HEK293T (cell line): ENCODE results near the gene CCDC157.

Experiments used
- CTCF ChIA-PET: fragments of 350-600 bp; formaldehyde crosslinking; extraction: SDS; loops from one replicate; lab custom pipeline; 2021; ENCODE audit warnings: antibody characterized with exemption, inconsistent platforms; lab: Yijun Ruan, JAX
- POLR2A ChIA-PET: fragments of 350-600 bp; formaldehyde crosslinking; extraction: SDS; loops from one replicate; lab custom pipeline; 2020; ENCODE audit warnings: antibody characterized with exemption, inconsistent platforms; lab: Yijun Ruan, JAX
- DNase-seq: peaks from one replicate; pipeline ENCODE4 v3.0.0; 2012; ENCODE audit warnings: mixed read lengths; ENCODE audit errors: extremely low spot score
- ARNT ChIP-seq: fragments of 450-650 bp; IDR thresholded peaks from 2 replicates; pipeline ENCODE4 v1.6.1; 2017; ENCODE audit warnings: mild to moderate bottlenecking
- BHLHE40 ChIP-seq: fragments of 450-650 bp; IDR thresholded peaks from 2 replicates; pipeline ENCODE4 v1.6.1; 2016; ENCODE audit warnings: mild to moderate bottlenecking, moderate library complexity, borderline replicate concordance
- CTBP1 ChIP-seq: fragments of 450-650 bp; IDR thresholded peaks from 2 replicates; pipeline ENCODE4 v1.6.1; 2016; ENCODE audit warnings: borderline replicate concordance
- ELF4 ChIP-seq: fragments of 450-650 bp; IDR thresholded peaks from 2 replicates; pipeline ENCODE4 v1.6.1; 2017; ENCODE audit warnings: antibody characterized with exemption
- FOXA1 ChIP-seq: fragments of 450-650 bp; IDR thresholded peaks from 2 replicates; pipeline ENCODE4 v1.6.1; 2016; ENCODE audit warnings: mild to moderate bottlenecking
- FOXK2 ChIP-seq: fragments of 450-650 bp; IDR thresholded peaks from 2 replicates; pipeline ENCODE4 v1.6.1; 2016; ENCODE audit warnings: mild to moderate bottlenecking
- FOXM1 ChIP-seq: fragments of 450-650 bp; IDR thresholded peaks from 2 replicates; pipeline ENCODE4 v1.6.1; 2017; ENCODE audit warnings: mild to moderate bottlenecking, borderline replicate concordance
- HDGF ChIP-seq: fragments of 450-650 bp; IDR thresholded peaks from 2 replicates; pipeline ENCODE4 v1.6.1; 2017; ENCODE audit warnings: antibody characterized with exemption, borderline replicate concordance
- L3MBTL2 ChIP-seq: fragments of 450-650 bp; conservative IDR thresholded peaks from 2 replicates; pipeline ENCODE4 v1.6.1; 2016; ENCODE audit warnings: mild to moderate bottlenecking
- LEF1 ChIP-seq: fragments of 450-650 bp; IDR thresholded peaks from 2 replicates; pipeline ENCODE4 v1.6.1; 2017; ENCODE audit warnings: mild to moderate bottlenecking, borderline replicate concordance
- NFRKB ChIP-seq: fragments of 450-650 bp; IDR thresholded peaks from 2 replicates; pipeline ENCODE4 v1.6.1; 2016; ENCODE audit warnings: mild to moderate bottlenecking, moderate library complexity
- SP1 ChIP-seq: fragments of 450-650 bp; IDR thresholded peaks from 2 replicates; pipeline ENCODE4 v1.6.1; 2017
- SUZ12 ChIP-seq: fragments of 450-650 bp; IDR thresholded peaks from 2 replicates; pipeline ENCODE4 v1.6.1; 2016; ENCODE audit warnings: mild to moderate bottlenecking
- TARDBP ChIP-seq: fragments of 450-650 bp; IDR thresholded peaks from 2 replicates; pipeline ENCODE4 v1.6.1; 2016
- ZNF384 ChIP-seq: fragments of 450-650 bp; IDR thresholded peaks from 2 replicates; pipeline ENCODE4 v1.6.1; 2016
- TF ChIP-seq, protein P1 (sequence below): fragments of 450-650 bp; IDR thresholded peaks from 2 replicates; pipeline ENCODE4 v1.6.1; 2016

Gene CCDC157

GRCh38 chr22:30310881-30311771 is 45.7 kb upstream of the CCDC157 start:
- CTCF ChIA-PET = interaction anchor here (1.0 kb wide), 1 partner anchor 10 kb away, joined by 3 read pairs; no protein-coding TSS in a partner anchor
- no peak for DNase-seq
- TF ChIP-seq NFRKB (no peak), SUZ12 (no peak), TARDBP (no peak), FOXA1 (no peak), LEF1 (no peak), ARNT (no peak), FOXM1 (no peak), FOXK2 (no peak), SP1 (no peak), HDGF (no peak), CTBP1 (no peak), L3MBTL2 (no peak), ZNF384 (no peak), ELF4 (no peak), BHLHE40 (no peak)
- TF ChIP-seq, protein P1, sequence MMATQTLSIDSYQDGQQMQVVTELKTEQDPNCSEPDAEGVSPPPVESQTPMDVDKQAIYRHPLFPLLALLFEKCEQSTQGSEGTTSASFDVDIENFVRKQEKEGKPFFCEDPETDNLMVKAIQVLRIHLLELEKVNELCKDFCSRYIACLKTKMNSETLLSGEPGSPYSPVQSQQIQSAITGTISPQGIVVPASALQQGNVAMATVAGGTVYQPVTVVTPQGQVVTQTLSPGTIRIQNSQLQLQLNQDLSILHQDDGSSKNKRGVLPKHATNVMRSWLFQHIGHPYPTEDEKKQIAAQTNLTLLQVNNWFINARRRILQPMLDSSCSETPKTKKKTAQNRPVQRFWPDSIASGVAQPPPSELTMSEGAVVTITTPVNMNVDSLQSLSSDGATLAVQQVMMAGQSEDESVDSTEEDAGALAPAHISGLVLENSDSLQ = no peak
- POLR2A ChIA-PET = interaction anchor here (1.1 kb wide), 1 partner anchor 23 kb away, joined by 3 read pairs; no protein-coding TSS in a partner anchor

- CTCF ChIA-PET = interaction anchor here (1.0 kb wide), 1 partner anchor 9 kb away, joined by 3 read pairs; no protein-coding TSS in a partner anchor
- no peak for DNase-seq
- POLR2A ChIA-PET = no interaction called here
- TF ChIP-seq ZNF384 (no peak), HDGF (no peak)
Measured at GRCh38 chr22:30312053-30312452, 44.8 kb upstream of the CCDC157 start.

GRCh38 chr22:30313527-30314363 is 43.1 kb upstream of the CCDC157 start:
- TF ChIP-seq, protein P1 = no peak
- TF ChIP-seq SUZ12 (no peak), HDGF (no peak), FOXM1 (no peak), FOXK2 (no peak), CTBP1 (no peak), BHLHE40 (no peak), LEF1 (no peak), L3MBTL2 (no peak), ZNF384 (no peak), SP1 (no peak), ARNT (no peak), NFRKB (no peak), TARDBP (no peak), ELF4 (no peak), FOXA1 (no peak)
- DNase-seq = no peak
- POLR2A ChIA-PET = interaction anchor here (0.6 to 1.5 kb wide), 3 partner anchors 13 to 1491 kb away, joined by 3 to 4 read pairs (median 4); partner anchors contain the start of genes CCDC157, SF3A1 and TBC1D10A
- CTCF ChIA-PET = no interaction called here

DNA sequence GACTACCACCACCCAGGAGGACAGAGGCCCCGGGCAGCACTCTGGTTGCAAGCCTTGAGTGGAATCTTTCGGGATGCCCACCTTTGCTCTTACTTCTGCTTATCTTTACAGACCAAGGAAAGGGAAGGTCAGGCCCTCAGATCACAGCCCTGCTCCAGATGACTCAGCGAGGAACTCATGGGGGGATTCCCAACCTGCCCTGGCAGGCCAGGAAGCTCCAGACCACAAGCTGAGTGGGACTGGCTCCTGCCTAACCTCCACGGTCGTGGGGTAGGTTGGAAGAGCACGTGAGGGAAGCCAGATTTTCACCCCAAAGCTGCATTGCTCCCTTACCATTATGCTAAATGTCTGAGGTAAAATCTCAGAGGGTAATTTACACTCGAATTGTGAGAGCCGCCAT is 41.9 kb upstream of the CCDC157 start:
- DNase-seq = no peak
- TF ChIP-seq TARDBP (no peak), NFRKB (no peak), SUZ12 (no peak), L3MBTL2 (no peak), FOXA1 (no peak), ARNT (no peak), LEF1 (no peak), SP1 (no peak), ELF4 (no peak), HDGF (no peak), CTBP1 (no peak), ZNF384 (no peak), FOXK2 (no peak), BHLHE40 (no peak)
- TF ChIP-seq, protein P1 = no peak
- ChIA-PET POLR2A (interaction anchor here (1.5 to 1.6 kb wide), 2 partner anchors 12 to 42 kb away, joined by 4 to 6 read pairs; partner anchors contain the start of genes CCDC157, SF3A1 and TBC1D10A), CTCF (interaction anchor here (0.6 to 1.1 kb wide), 2 partner anchors 23 to 27 kb away, joined by 3 read pairs; no protein-coding TSS in a partner anchor)
